MM.1S (cell line): Measurements from ENCODE around the gene FADD.

Experiments
- DNase-seq: peaks from one replicate; pipeline ENCODE4 v3.0.0-alpha.2; 2015
- H2AFZ ChIP-seq: fragments of 300-600 bp; sonication (generic); 2 replicates; pipeline ENCODE4 v1.6.0; 2016; ENCODE audit warnings: antibody characterized with exemption, low read length
- H3F3A ChIP-seq: fragments of 300-600 bp; sonication (generic); 2 replicates; pipeline ENCODE4 v1.6.1; 2016; ENCODE audit warnings: mild to moderate bottlenecking, antibody characterized with exemption, low read length, moderate library complexity, mixed read lengths; ENCODE audit not compliant: insufficient read depth
- H3K27ac ChIP-seq: fragments of 300-600 bp; sonication (generic); 2 replicates; pipeline ENCODE4 v1.5.1; 2016; ENCODE audit warnings: mild to moderate bottlenecking, low read length
- H3K27me3 ChIP-seq: fragments of 300-600 bp; sonication (generic); replicated peaks from 2 replicates; pipeline ENCODE4 v1.6.0; 2016; ENCODE audit warnings: low read length; ENCODE audit not compliant: insufficient read depth
- H3K36me3 ChIP-seq: fragments of 300-600 bp; sonication (generic); replicated peaks from 2 replicates; pipeline ENCODE4 v1.6.1; 2016; ENCODE audit warnings: mild to moderate bottlenecking, low read length, mixed read lengths; ENCODE audit not compliant: insufficient read depth
- H3K4me1 ChIP-seq: fragments of 300-600 bp; sonication (generic); 2 replicates; pipeline ENCODE4 v1.6.1; 2016; ENCODE audit warnings: low read length, mixed read lengths
- H3K4me2 ChIP-seq: fragments of 300-600 bp; sonication (generic); 2 replicates; pipeline ENCODE4 v1.6.0; 2016; ENCODE audit warnings: low read depth, low read length
- H3K4me3 ChIP-seq: fragments of 300-600 bp; sonication (generic); 2 replicates; pipeline ENCODE4 v1.5.1; 2016; ENCODE audit warnings: low read length, mixed read lengths
- H3K79me2 ChIP-seq: fragments of 300-600 bp; sonication (generic); 2 replicates; pipeline ENCODE4 v1.6.1; 2016; ENCODE audit warnings: mixed run types, low read length, mixed read lengths
- H3K9ac ChIP-seq: fragments of 300-600 bp; sonication (generic); 2 replicates; pipeline ENCODE4 v1.6.1; 2016; ENCODE audit warnings: low read length, mixed read lengths
- H3K9me2 ChIP-seq: fragments of 300-600 bp; sonication (generic); replicated peaks from 2 replicates; pipeline ENCODE4 v1.6.1; 2016; ENCODE audit warnings: mild to moderate bottlenecking, low read length, mixed read lengths; ENCODE audit not compliant: insufficient read depth
- H3K9me3 ChIP-seq: fragments of 300-600 bp; sonication (generic); replicated peaks from 2 replicates; pipeline ENCODE4 v1.6.1; 2016; ENCODE audit warnings: mild to moderate bottlenecking, low read length, mixed read lengths; ENCODE audit not compliant: insufficient read depth
- H4K20me1 ChIP-seq: fragments of 300-600 bp; sonication (generic); 2 replicates; pipeline ENCODE4 v1.6.1; 2016; ENCODE audit warnings: mild to moderate bottlenecking, low read length, moderate library complexity, mixed read lengths; ENCODE audit not compliant: insufficient read depth
- EZH2 ChIP-seq: fragments of 300-600 bp; sonication (generic); optimal IDR thresholded peaks from 2 replicates; pipeline ENCODE3; 2017; ENCODE audit warnings: low read depth, mild to moderate bottlenecking, antibody characterized with exemption, low read length, mixed read lengths
- EZH2phosphoT487 ChIP-seq: fragments of 300-600 bp; sonication (generic); IDR thresholded peaks from 2 replicates; pipeline ENCODE4 v1.6.1; 2018; ENCODE audit warnings: antibody characterized with exemption, low read length
- TF ChIP-seq, protein P1 (sequence below): fragments of 300-600 bp; sonication (generic); IDR thresholded peaks from 2 replicates; pipeline ENCODE4 v1.5.1; 2016; ENCODE audit warnings: antibody characterized with exemption, low read length, mixed read lengths

FADD gene

DNA sequence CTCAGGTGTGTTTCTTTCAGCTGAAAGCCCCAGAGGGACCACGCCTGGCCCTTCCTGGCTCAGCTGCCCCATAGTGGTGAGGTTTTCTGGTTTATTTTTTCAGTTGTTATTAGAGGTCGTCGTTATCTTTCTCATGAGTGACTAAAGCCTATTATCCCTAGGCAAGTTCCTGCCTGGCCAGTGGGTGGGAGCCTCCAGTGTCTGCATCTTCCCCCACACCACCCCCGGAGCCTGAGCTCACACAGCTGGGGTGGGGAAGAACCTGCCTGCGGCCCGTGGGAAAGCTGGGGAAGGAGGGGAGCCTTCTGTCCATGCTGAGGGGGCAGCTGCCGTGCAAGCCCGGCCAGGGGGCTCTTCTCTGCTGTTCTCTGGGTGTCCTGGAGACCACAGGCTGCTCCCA, 43.1 kb downstream of the FADD start:
- no peak overlapping the region for H3K4me3 ChIP-seq
- no peaks in the 10 kb centered on the region for H3F3A ChIP-seq
- no peaks in the 10 kb centered on the region for H3K9me2 ChIP-seq
- H3K9me3 ChIP-seq: no peaks in the 10 kb centered on the region
- H3K36me3 ChIP-seq: no peaks in the 10 kb centered on the region
- no peaks in the 10 kb centered on the region for H4K20me1 ChIP-seq
- H3K27ac ChIP-seq: no peak overlapping the region
- H3K79me2 ChIP-seq: no peaks in the 10 kb centered on the region
- H3K9ac ChIP-seq: no peak overlapping the region
- no peak overlapping the region for H2AFZ ChIP-seq
- peaks cover 88% of the 10 kb centered on the region for H3K27me3 ChIP-seq
- H3K4me2 ChIP-seq: no peak overlapping the region
- no peaks in the 10 kb centered on the region for H3K4me1 ChIP-seq
- no peak for DNase-seq
- no peak for TF ChIP-seq EZH2
- no peak for TF ChIP-seq EZH2phosphoT487
- TF ChIP-seq, protein P1, sequence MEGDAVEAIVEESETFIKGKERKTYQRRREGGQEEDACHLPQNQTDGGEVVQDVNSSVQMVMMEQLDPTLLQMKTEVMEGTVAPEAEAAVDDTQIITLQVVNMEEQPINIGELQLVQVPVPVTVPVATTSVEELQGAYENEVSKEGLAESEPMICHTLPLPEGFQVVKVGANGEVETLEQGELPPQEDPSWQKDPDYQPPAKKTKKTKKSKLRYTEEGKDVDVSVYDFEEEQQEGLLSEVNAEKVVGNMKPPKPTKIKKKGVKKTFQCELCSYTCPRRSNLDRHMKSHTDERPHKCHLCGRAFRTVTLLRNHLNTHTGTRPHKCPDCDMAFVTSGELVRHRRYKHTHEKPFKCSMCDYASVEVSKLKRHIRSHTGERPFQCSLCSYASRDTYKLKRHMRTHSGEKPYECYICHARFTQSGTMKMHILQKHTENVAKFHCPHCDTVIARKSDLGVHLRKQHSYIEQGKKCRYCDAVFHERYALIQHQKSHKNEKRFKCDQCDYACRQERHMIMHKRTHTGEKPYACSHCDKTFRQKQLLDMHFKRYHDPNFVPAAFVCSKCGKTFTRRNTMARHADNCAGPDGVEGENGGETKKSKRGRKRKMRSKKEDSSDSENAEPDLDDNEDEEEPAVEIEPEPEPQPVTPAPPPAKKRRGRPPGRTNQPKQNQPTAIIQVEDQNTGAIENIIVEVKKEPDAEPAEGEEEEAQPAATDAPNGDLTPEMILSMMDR: no peak

DNA sequence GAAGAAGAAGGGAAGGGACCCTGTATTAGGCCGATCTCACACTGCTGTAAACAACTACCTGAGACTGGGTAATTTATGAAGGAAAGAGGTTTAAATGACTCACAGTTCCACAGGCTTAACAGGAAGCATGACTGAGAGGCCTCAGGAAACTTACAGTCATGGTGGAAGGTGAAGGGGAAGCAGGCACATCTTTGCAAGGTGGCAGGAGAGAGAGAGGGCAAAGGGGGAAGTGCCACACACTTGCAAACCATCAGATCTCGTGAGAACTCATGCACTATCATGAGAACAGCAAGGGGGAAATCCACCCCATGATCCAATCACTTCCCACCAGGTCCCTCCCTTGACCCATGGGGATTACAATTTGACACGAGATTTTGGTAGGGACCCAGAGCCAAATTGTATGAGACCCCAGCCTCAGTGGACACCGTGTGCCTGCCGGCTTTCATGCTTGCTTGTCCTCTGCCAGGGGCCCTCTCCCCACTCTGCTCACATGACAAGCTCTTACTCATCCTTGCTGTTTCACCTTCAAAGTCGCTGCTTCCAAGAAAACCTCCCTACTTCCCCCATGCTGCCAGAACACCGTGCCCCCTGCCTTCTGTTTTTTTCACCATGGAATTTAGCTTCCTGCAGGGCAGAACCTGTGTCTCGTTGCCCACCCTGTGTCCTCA, 44.1 kb downstream of the FADD start:
- Histone ChIP-seq H3K9ac (no peak overlapping the region), H3K27ac (no peak overlapping the region), H2AFZ (no peak overlapping the region), H3K4me1 (no peaks in the 10 kb centered on the region), H3K36me3 (no peaks in the 10 kb centered on the region), H3K9me3 (no peaks in the 10 kb centered on the region), H3K9me2 (no peaks in the 10 kb centered on the region), H3F3A (no peaks in the 10 kb centered on the region), H4K20me1 (no peaks in the 10 kb centered on the region), H3K27me3 (peaks cover 88% of the 10 kb centered on the region), H3K4me3 (no peak overlapping the region), H3K79me2 (no peaks in the 10 kb centered on the region), H3K4me2 (no peak overlapping the region)
- DNase-seq: no peak
- TF ChIP-seq EZH2phosphoT487 (no peak), EZH2 (no peak)
- TF ChIP-seq, protein P1: no peak

DNA sequence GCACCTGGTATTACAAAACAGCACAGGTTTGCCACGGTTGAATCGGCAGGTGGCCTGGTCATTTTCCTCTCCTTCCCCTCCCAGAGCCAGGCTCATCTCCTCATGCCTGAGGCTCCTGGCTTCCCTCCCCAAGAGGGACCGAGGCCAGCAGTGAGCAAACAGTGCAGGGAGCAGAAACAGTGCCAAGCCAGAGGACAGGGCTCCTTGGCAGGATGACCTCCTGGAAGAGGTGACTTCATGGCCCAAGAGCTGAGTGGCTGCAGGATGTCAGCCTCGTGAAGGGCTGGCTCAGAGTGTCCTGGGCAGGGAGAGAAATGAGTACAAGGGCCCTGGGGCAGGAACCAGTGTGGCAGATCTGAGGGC, 44.6 kb downstream of the FADD start:
- H3K4me2 ChIP-seq: no peak overlapping the region
- no peaks in the 10 kb centered on the region for H3K9me3 ChIP-seq
- TF ChIP-seq EZH2phosphoT487 (no peak), EZH2 (no peak)
- TF ChIP-seq, protein P1: no peak
- H3K9ac ChIP-seq: no peak overlapping the region
- DNase-seq: no peak
- H3K27me3 ChIP-seq: peaks cover 89% of the 10 kb centered on the region
- no peaks in the 10 kb centered on the region for H4K20me1 ChIP-seq
- no peaks in the 10 kb centered on the region for H3K79me2 ChIP-seq
- no peak overlapping the region for H3K4me3 ChIP-seq
- H3K36me3 ChIP-seq: no peaks in the 10 kb centered on the region
- H3F3A ChIP-seq: no peaks in the 10 kb centered on the region
- no peaks in the 10 kb centered on the region for H3K9me2 ChIP-seq
- no peaks in the 10 kb centered on the region for H3K4me1 ChIP-seq
- H2AFZ ChIP-seq: no peak overlapping the region
- H3K27ac ChIP-seq: no peak overlapping the region
